Erythroblast (primary cell): Measurements from ENCODE around the gene KRT13.

Experiments
- GATA1 ChIP-seq: IDR thresholded peaks from 2 replicates; pipeline ENCODE4 v1.6.1; 2011; ENCODE audit warnings: low read depth, mild to moderate bottlenecking, control low read depth, low read length, moderate library complexity
- POLR2A ChIP-seq: IDR thresholded peaks from 2 replicates; pipeline ENCODE4 v1.6.1; 2011; ENCODE audit warnings: mild to moderate bottlenecking, low read length

GRCh38 chr17:41511716-41512115 is 6.3 kb upstream of the KRT13 start:
- TF ChIP-seq POLR2A (no peak), GATA1 (no peak)
